GM23338 (cell line): Measurements from ENCODE around the gene BSX. TPM values are rescaled to one million over a fixed set of nuclear protein-coding genes. Genes with fewer than 3 reads are reported as not detected.

ENCODE experiments used
- ATAC-seq: fragments of 200-7000 bp; cut with Tn5 transposase; 3 replicates; pipeline ENCODE4 v1.9.1; 2020
- DNase-seq: peaks from one replicate; pipeline ENCODE4 v3.0.0-alpha.2; 2015; ENCODE audit warnings: low spot score
- H2AFZ ChIP-seq: fragments of 200-600 bp; sonication (generic); 2 replicates; pipeline ENCODE4 v1.8.0; 2016; ENCODE audit warnings: antibody characterized with exemption, mild to moderate bottlenecking, moderate library complexity
- H3F3A ChIP-seq: fragments of 200-600 bp; sonication (generic); replicated peaks from 2 replicates; pipeline ENCODE4 v1.8.0; 2017; ENCODE audit warnings: antibody characterized with exemption, mixed run types, low read depth
- H3K27ac ChIP-seq: fragments of 200-600 bp; sonication (generic); 2 replicates; pipeline ENCODE4 v1.6.1; 2016; ENCODE audit warnings: low read depth
- H3K27me3 ChIP-seq: fragments of 200-600 bp; sonication (generic); 2 replicates; pipeline ENCODE4 v1.8.0; 2016; ENCODE audit warnings: mild to moderate bottlenecking, mixed run types, moderate library complexity; ENCODE audit not compliant: insufficient read depth
- H3K36me3 ChIP-seq: fragments of 200-600 bp; sonication (generic); 2 replicates; pipeline ENCODE4 v1.8.0; 2016; ENCODE audit warnings: mild to moderate bottlenecking; ENCODE audit not compliant: insufficient read depth
- H3K4me1 ChIP-seq: fragments of 200-600 bp; sonication (generic); 2 replicates; pipeline ENCODE4 v1.8.0; 2016; ENCODE audit warnings: mild to moderate bottlenecking, moderate library complexity; ENCODE audit not compliant: insufficient read depth
- H3K4me2 ChIP-seq: fragments of 200-600 bp; sonication (generic); 2 replicates; pipeline ENCODE4 v1.7.1; 2017; ENCODE audit warnings: mixed run types
- H3K4me3 ChIP-seq: fragments of 200-600 bp; sonication (generic); 2 replicates; pipeline ENCODE4 v1.6.1; 2016; ENCODE audit warnings: mixed run types
- H3K79me2 ChIP-seq: fragments of 200-600 bp; sonication (generic); replicated peaks from 2 replicates; pipeline ENCODE4 v1.8.0; 2017; ENCODE audit warnings: mild to moderate bottlenecking; ENCODE audit not compliant: insufficient read depth
- H3K9me2 ChIP-seq: fragments of 200-600 bp; sonication (generic); 2 replicates; pipeline ENCODE4 v1.8.0; 2017; ENCODE audit not compliant: insufficient read depth
- H4K20me1 ChIP-seq: fragments of 200-600 bp; sonication (generic); replicated peaks from 2 replicates; pipeline ENCODE4 v1.8.0; 2017; ENCODE audit warnings: mild to moderate bottlenecking; ENCODE audit not compliant: insufficient read depth
- H3K27ac Mint-ChIP-seq: 2 replicates; pipeline ENCODE4 v1.8.0; 2020; ENCODE audit warnings: inconsistent platforms, mild to moderate bottlenecking, moderate library complexity, mixed read lengths
- H3K27me3 Mint-ChIP-seq: 3 replicates; pipeline ENCODE4 v1.8.0; 2022; ENCODE audit warnings: low read depth, mild to moderate bottlenecking, moderate library complexity, mixed read lengths, inconsistent platforms; ENCODE audit not compliant: insufficient read depth, poor library complexity
- H3K36me3 Mint-ChIP-seq: 3 replicates; pipeline ENCODE4 v1.8.0; 2021; ENCODE audit warnings: low read depth, mild to moderate bottlenecking, inconsistent platforms, moderate library complexity, mixed read lengths
- H3K4me1 Mint-ChIP-seq: 3 replicates; pipeline ENCODE4 v1.8.0; 2020; ENCODE audit warnings: mild to moderate bottlenecking, inconsistent platforms, mixed read lengths
- H3K4me3 Mint-ChIP-seq: 3 replicates; pipeline ENCODE4 v1.8.0; 2021; ENCODE audit warnings: moderate library complexity, mild to moderate bottlenecking, inconsistent platforms, mixed read lengths
- H3K9me3 Mint-ChIP-seq: 3 replicates; pipeline ENCODE4 v1.8.0; 2020; ENCODE audit warnings: moderate library complexity, mild to moderate bottlenecking, inconsistent platforms, mixed read lengths
- EZH2 ChIP-seq: fragments of 200-600 bp; sonication (generic); IDR thresholded peaks from one replicate; pipeline ENCODE4 v1.8.0; 2017; ENCODE audit warnings: antibody characterized with exemption, mild to moderate bottlenecking, low read depth; ENCODE audit not compliant: unreplicated experiment
- EZH2phosphoT487 ChIP-seq: fragments of 200-600 bp; sonication (generic); IDR thresholded peaks from one replicate; pipeline ENCODE4 v1.8.1; 2018; ENCODE audit warnings: antibody characterized with exemption; ENCODE audit not compliant: unreplicated experiment
- NANOG ChIP-seq: IDR thresholded peaks from 2 replicates; pipeline ENCODE4 v1.6.1; 2016; ENCODE audit warnings: antibody characterized with exemption, borderline replicate concordance
- POLR2AphosphoS5 ChIP-seq: IDR thresholded peaks from 2 replicates; pipeline ENCODE4 v1.6.1; 2016; ENCODE audit warnings: antibody characterized with exemption, low read depth
- REST ChIP-seq: IDR thresholded peaks from one replicate; pipeline ENCODE4 v1.6.1; 2018; ENCODE audit warnings: antibody characterized with exemption; ENCODE audit not compliant: unreplicated experiment
- polyA plus RNA-seq: library from polyadenylated mRNA; unstranded; fragments of >200 nt; fragmentation: Nextera tagmentation; extraction: Ambion mirVana; gene quantifications from 2 replicates; pipeline ENCODE4 v1.2.1, GENCODE V29; 2016
- total RNA-seq: library from RNA; depleted of rRNA; stranded (reverse); fragments of >200 nt; shearing (Covaris generic); gene quantifications from 2 replicates; pipeline ENCODE4 v1.2.3, GENCODE V29; 2014

Gene BSX
- total and polyA plus RNA-seq, 2 experiments from 2014 or later: not detected

GRCh38 chr11:122979103-122979814, 2.4 kb downstream of the BSX start:
- Histone ChIP-seq H3K4me1 (peaks cover 31% of the 10 kb centered on the region), H3K27me3 (peaks cover 100% of the 10 kb centered on the region), H4K20me1 (peaks cover 7% of the 10 kb centered on the region), H3K4me2 (peak overlapping the region; percentile 60), H3K79me2 (no peaks in the 10 kb centered on the region), H3F3A (peaks cover 16% of the 10 kb centered on the region), H2AFZ (peak overlapping the region; percentile 72; the same call in 1 of the 2 replicates), H3K36me3 (no peaks in the 10 kb centered on the region), H3K9me2 (no peaks in the 10 kb centered on the region), H3K27ac (no peak overlapping the region), H3K4me3 (peak overlapping the region; percentile 84)
- Mint-ChIP-seq H3K9me3 (peaks cover 14% of the 10 kb centered on the region), H3K27me3 (peaks cover 99% of the 10 kb centered on the region), H3K27ac (no peak overlapping the region), H3K4me1 (peaks cover 49% of the 10 kb centered on the region), H3K4me3 (peak overlapping the region; percentile 64), H3K36me3 (peaks cover 3% of the 10 kb centered on the region; the same call in 1 of the 3 replicates)
- TF ChIP-seq EZH2 (peak; percentile 89), POLR2AphosphoS5 (no peak), NANOG (no peak), EZH2phosphoT487 (peak; percentile 83)
- DNase-seq (peak; percentile 38), ATAC-seq (no peak)

- Histone ChIP-seq H4K20me1 (peaks cover 7% of the 10 kb centered on the region), H3K36me3 (no peaks in the 10 kb centered on the region), H3K4me1 (peaks cover 25% of the 10 kb centered on the region), H3K27me3 (peaks cover 100% of the 10 kb centered on the region), H3K27ac (no peak overlapping the region), H3K9me2 (no peaks in the 10 kb centered on the region), H3K4me2 (peak overlapping the region; percentile 97), H2AFZ (0 out of 2 replicates have a peak overlapping the region, but pooled peaks have one; percentile 100), H3F3A (peaks cover 8% of the 10 kb centered on the region; the same call in 1 of the 2 replicates), H3K79me2 (no peaks in the 10 kb centered on the region), H3K4me3 (peak overlapping the region; percentile 84)
- peaks cover 14% of the 10 kb centered on the region for H3K9me3 Mint-ChIP-seq
- H3K27ac Mint-ChIP-seq: no peak overlapping the region
- H3K36me3 Mint-ChIP-seq: peaks cover 3% of the 10 kb centered on the region; the same call in 1 of the 3 replicates
- H3K4me3 Mint-ChIP-seq: peak overlapping the region; percentile 80
- peaks cover 99% of the 10 kb centered on the region for H3K27me3 Mint-ChIP-seq
- H3K4me1 Mint-ChIP-seq: peaks cover 46% of the 10 kb centered on the region
- DNase-seq (peak; percentile 22), ATAC-seq (no peak)
- TF ChIP-seq EZH2phosphoT487 (peak; percentile 80), REST (no peak)
Observed at GRCh38 chr11:122978299-122978620, 3.4 kb downstream of the BSX start.
